Keratinocyte (primary cell): Measurements from ENCODE around the gene LRRC74B. TPM values are rescaled to one million over a fixed set of nuclear protein-coding genes. Genes with fewer than 3 reads are reported as not detected.

ENCODE experiments used
- DNase-seq: peaks from one replicate; pipeline ENCODE4 v3.0.0-alpha.2; 2011; ENCODE audit warnings: low read depth, missing footprints, low spot score
- FAIRE-seq: peaks from 2 replicates; lab custom pipeline; 2011; peaks lifted over from hg19 to GRCh38; lab: Jason Lieb, UNC
- H2AFZ ChIP-seq: 2 replicates; pipeline ENCODE4 v1.6.0; 2012; ENCODE audit warnings: low read length, control low read depth, inconsistent platforms; ENCODE audit not compliant: control insufficient read depth
- H3K27ac ChIP-seq: 2 replicates; pipeline ENCODE4 v1.5.1; 2011; ENCODE audit warnings: low read length; ENCODE audit not compliant: control insufficient read depth, insufficient read depth
- H3K27me3 ChIP-seq: 3 replicates; pipeline ENCODE4 v1.6.0; 2011; ENCODE audit warnings: low read length; ENCODE audit not compliant: control insufficient read depth, insufficient read depth; ENCODE audit errors: extremely low read depth
- H3K36me3 ChIP-seq, 2 experiments: 2 replicates in 1 of 2; 3 replicates in 1 of 2; pipeline ENCODE4 v1.5.1; 2011; ENCODE audit warnings: low read length in 2 of 2, mild to moderate bottlenecking in 1 of 2; ENCODE audit not compliant: control insufficient read depth in 2 of 2, insufficient read depth in 2 of 2; ENCODE audit errors: extremely low read depth in 1 of 2
- H3K4me1 ChIP-seq: 3 replicates; pipeline ENCODE4 v1.5.1; 2011; ENCODE audit warnings: low read length; ENCODE audit not compliant: control insufficient read depth, insufficient read depth; ENCODE audit errors: extremely low read depth
- H3K4me2 ChIP-seq: 3 replicates; pipeline ENCODE4 v1.6.0; 2011; ENCODE audit warnings: low read depth, low read length; ENCODE audit not compliant: control insufficient read depth, insufficient read depth; ENCODE audit errors: extremely low read depth
- H3K4me3 ChIP-seq, 3 experiments: fragments of 200-600 bp in 1 of 3; sonication (generic) in 1 of 3; 2 replicates in 2 of 3; 3 replicates in 1 of 3; pipeline ENCODE4 v1.5.1; 2011 to 2016; ENCODE audit warnings: low read length in 3 of 3, mild to moderate bottlenecking in 3 of 3, control low read depth in 2 of 3, inconsistent platforms in 1 of 3, low read depth in 1 of 3, mixed read lengths in 1 of 3, mixed run types in 1 of 3, moderate library complexity in 1 of 3; ENCODE audit not compliant: control insufficient read depth in 2 of 3, insufficient read depth in 2 of 3; ENCODE audit errors: extremely low read depth in 1 of 3
- H3K79me2 ChIP-seq: 2 replicates; pipeline ENCODE4 v1.6.0; 2012; ENCODE audit warnings: low read length; ENCODE audit not compliant: control insufficient read depth, insufficient read depth
- H3K9ac ChIP-seq: 3 replicates; pipeline ENCODE4 v1.6.0; 2011; ENCODE audit warnings: low read length; ENCODE audit not compliant: control insufficient read depth, insufficient read depth; ENCODE audit errors: extremely low read depth
- H3K9me1 ChIP-seq: 3 replicates; pipeline ENCODE4 v1.6.0; 2011; ENCODE audit warnings: low read length; ENCODE audit not compliant: control insufficient read depth, insufficient read depth; ENCODE audit errors: extremely low read depth
- H3K9me3 ChIP-seq: 2 replicates; pipeline ENCODE4 v1.5.1; 2012; ENCODE audit warnings: low read depth, low read length; ENCODE audit not compliant: control insufficient read depth
- H4K20me1 ChIP-seq: 3 replicates; pipeline ENCODE4 v1.6.0; 2011; ENCODE audit warnings: low read length; ENCODE audit not compliant: control insufficient read depth, insufficient read depth; ENCODE audit errors: extremely low read depth
- CTCF ChIP-seq, 3 experiments: IDR thresholded peaks in 1 of 3; conservative IDR thresholded peaks in 1 of 3; optimal IDR thresholded peaks in 1 of 3; 2 replicates in 2 of 3; 3 replicates in 1 of 3; pipeline versions ENCODE3 to v1.5.1; 2011; ENCODE audit warnings: low read length in 3 of 3, mild to moderate bottlenecking in 3 of 3, moderate library complexity in 2 of 3, control low read depth in 1 of 3, inconsistent platforms in 1 of 3; ENCODE audit not compliant: insufficient read depth in 2 of 3; ENCODE audit errors: extremely low read depth in 1 of 3
- EZH2 ChIP-seq: IDR thresholded peaks from one replicate; pipeline ENCODE4 v1.6.1; 2012; ENCODE audit warnings: inconsistent platforms, mild to moderate bottlenecking, low read length, moderate library complexity
- dilution Hi-C: fragments of 300-500 bp; cut with MboI; formaldehyde crosslinking; loops from one replicate; pipeline ENCODE4 v1.7.0; 2020; ENCODE audit warnings: low sequenced_read_pairs; ENCODE audit not compliant: extremely low pct_ligation_motif_present
- polyA plus RNA-seq, 5 experiments: library from polyadenylated mRNA; depleted of rRNA in 3 of 5; stranded (reverse) in 3 of 5; stranded (forward) in 1 of 5; unstranded in 1 of 5; fragments of >200 nt; gene quantifications; 1 replicate in 1 of 5; 2 replicates in 3 of 5; 3 replicates in 1 of 5; pipeline versions ENCODE4 v1.2.1 to v1.2.3, GENCODE V29; 2011 to 2012; ENCODE audit warnings: missing spikeins in 2 of 5, low read depth in 1 of 5, low replicate concordance in 1 of 5

The LRRC74B gene
- polyA plus RNA-seq, 1 donor (not counting 4 experiments of a cell fraction or from before 2014, with no cell fraction given), result not detected

- dilution Hi-C loops, result no loop called here
- Histone ChIP-seq H3K9me3 (no peaks in the 10 kb centered on the region), H3K9ac (no peak overlapping the region), H3K4me3 (no peak overlapping the region), H3K27me3 (no peaks in the 10 kb centered on the region), H3K79me2 (no peaks in the 10 kb centered on the region), H3K4me1 (peaks cover 7% of the 10 kb centered on the region), H3K9me1 (no peaks in the 10 kb centered on the region), H2AFZ (no peak overlapping the region), H4K20me1 (no peaks in the 10 kb centered on the region), H3K27ac (no peak overlapping the region), H3K4me2 (no peak overlapping the region), H3K36me3 (no peaks in the 10 kb centered on the region)
- FAIRE-seq (no peak), DNase-seq (no peak)
- no peak for TF ChIP-seq CTCF (optimal IDR thresholded peaks at IDR 0.05 in 1 of 3, IDR thresholded peaks at IDR 0.05 in 1 of 3, conservative IDR thresholded peaks at IDR 0.05 in 1 of 3; ENCODE audit: extremely low read depth in 1 of 3, insufficient read depth in 2 of 3, low read length in 3 of 3)
- TF ChIP-seq EZH2, result no peak
These were observed 9.2 kb downstream of the LRRC74B start for GRCh38 chr22:21054714-21055563.

- Histone ChIP-seq H3K36me3 (no peaks in the 10 kb centered on the region), H2AFZ (no peak overlapping the region), H3K9ac (no peak overlapping the region), H3K27me3 (no peaks in the 10 kb centered on the region), H3K4me1 (peaks cover 7% of the 10 kb centered on the region), H3K4me3 (no peak overlapping the region), H3K4me2 (no peak overlapping the region), H4K20me1 (no peaks in the 10 kb centered on the region), H3K9me1 (no peaks in the 10 kb centered on the region), H3K9me3 (no peaks in the 10 kb centered on the region), H3K27ac (no peak overlapping the region), H3K79me2 (no peaks in the 10 kb centered on the region)
- FAIRE-seq, result no peak
- dilution Hi-C loops, result no loop called here
- TF ChIP-seq EZH2 (no peak), CTCF (optimal IDR thresholded peaks at IDR 0.05 in 1 of 3, IDR thresholded peaks at IDR 0.05 in 1 of 3, conservative IDR thresholded peaks at IDR 0.05 in 1 of 3; ENCODE audit: extremely low read depth in 1 of 3, insufficient read depth in 2 of 3, low read length in 3 of 3) (no peak)
- no peak for DNase-seq
These were observed 9.8 kb downstream of the LRRC74B start for GRCh38 chr22:21055564-21055834.
